GM19468 (cell line): ENCODE measurements around the gene LRCH1.
"Not testable (repeated sequence)": the region's sequence is repeated elsewhere in the genome, so short reads cannot be mapped to it uniquely, and the experiment has no call there.

ENCODE experiments used
- ATAC-seq: cut with Tn5 transposase; IDR thresholded peaks from one replicate; pipeline ENCODE4 v1.9.1; 2021; ENCODE audit warnings: mild to moderate bottlenecking, moderate library complexity, moderate number of reproducible peaks; ENCODE audit not compliant: unreplicated experiment; ENCODE audit errors: extremely low read depth

LRCH1 gene

GRCh38 chr13:46731535-46731934 lies 178.6 kb downstream of the LRCH1 start:
- no peak for ATAC-seq

- ATAC-seq = no peak
These were observed 182.5 kb downstream of the LRCH1 start for GRCh38 chr13:46735425-46735824.

GRCh38 chr13:46736541-46737310 lies 183.8 kb downstream of the LRCH1 start:
- ATAC-seq = no peak

- no peak for ATAC-seq
These were observed 185.1 kb downstream of the LRCH1 start for GRCh38 chr13:46738055-46738454.

GRCh38 chr13:46738766-46739165 lies 185.8 kb downstream of the LRCH1 start:
- ATAC-seq = no peak

- ATAC-seq = no peak
These were observed 186.6 kb downstream of the LRCH1 start for GRCh38 chr13:46739447-46740098.

- no peak for ATAC-seq
These were observed 190.2 kb downstream of the LRCH1 start for GRCh38 chr13:46743191-46743590.

- ATAC-seq = no peak
These were observed 192.1 kb downstream of the LRCH1 start for GRCh38 chr13:46745062-46745461.

- no peak for ATAC-seq
These were observed 192.7 kb downstream of the LRCH1 start for GRCh38 chr13:46745706-46746105.

GRCh38 chr13:46747031-46747820 lies 194.3 kb downstream of the LRCH1 start:
- no peak for ATAC-seq

GRCh38 chr13:46748300-46748699 lies 195.3 kb downstream of the LRCH1 start:
- ATAC-seq = no peak

GRCh38 chr13:46749951-46750350 lies 197.0 kb downstream of the LRCH1 start:
- no peak for ATAC-seq

- peak; percentile 55 for ATAC-seq
These were observed 199.1 kb downstream of the LRCH1 start for GRCh38 chr13:46751811-46752635.

GRCh38 chr13:46753137-46753536 lies 200.2 kb downstream of the LRCH1 start:
- ATAC-seq = no peak

GRCh38 chr13:46753917-46754316 lies 200.9 kb downstream of the LRCH1 start:
- no peak for ATAC-seq

GRCh38 chr13:46754812-46755211 lies 201.8 kb downstream of the LRCH1 start:
- ATAC-seq = no peak

- not testable (repeated sequence) for ATAC-seq
These were observed 202.5 kb downstream of the LRCH1 start for GRCh38 chr13:46755508-46755907.

GRCh38 chr13:46756977-46757376 lies 204.0 kb downstream of the LRCH1 start:
- ATAC-seq = no peak

- ATAC-seq = no peak
These were observed 204.7 kb downstream of the LRCH1 start for GRCh38 chr13:46757640-46758039.

GRCh38 chr13:46759846-46760245 lies 206.9 kb downstream of the LRCH1 start:
- ATAC-seq = no peak
